IPS DF 4.7 (cell line): Measurements from ENCODE around the gene CMTM4.
"Not testable (repeated sequence)": the region's sequence is repeated elsewhere in the genome, so short reads cannot be mapped to it uniquely, and the experiment has no call there.

Experiments
- DNase-seq: peaks from one replicate; pipeline ENCODE4 v3.0.0-alpha.2; 2013; ENCODE audit warnings: low spot score; ENCODE audit errors: extremely low read depth

The CMTM4 gene

DNA sequence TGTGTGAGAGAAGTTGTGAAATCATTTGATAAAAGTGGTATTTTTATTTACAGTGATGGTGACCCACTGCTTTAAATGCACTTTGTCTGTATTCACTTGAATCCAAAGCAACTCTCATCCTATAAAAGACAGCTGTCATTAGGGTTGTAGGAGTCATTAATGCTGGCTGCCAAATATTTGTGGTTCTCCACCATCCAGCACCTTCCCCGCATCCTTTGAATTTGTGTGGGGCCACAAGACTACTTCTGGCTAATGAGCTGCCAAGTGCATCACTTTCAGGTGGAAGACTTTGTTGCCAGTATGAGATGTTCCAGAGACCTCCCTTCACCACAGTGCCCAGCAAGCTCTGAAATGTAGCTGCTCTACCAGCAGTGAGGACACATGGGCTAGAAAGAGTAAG is 48.7 kb downstream of the CMTM4 start:
- no peak for DNase-seq

- no peak for DNase-seq
These were observed 55.2 kb downstream of the CMTM4 start for GRCh38 chr16:66641387-66641786.

GRCh38 chr16:66640724-66641314 is 55.7 kb downstream of the CMTM4 start:
- no peak for DNase-seq

DNA sequence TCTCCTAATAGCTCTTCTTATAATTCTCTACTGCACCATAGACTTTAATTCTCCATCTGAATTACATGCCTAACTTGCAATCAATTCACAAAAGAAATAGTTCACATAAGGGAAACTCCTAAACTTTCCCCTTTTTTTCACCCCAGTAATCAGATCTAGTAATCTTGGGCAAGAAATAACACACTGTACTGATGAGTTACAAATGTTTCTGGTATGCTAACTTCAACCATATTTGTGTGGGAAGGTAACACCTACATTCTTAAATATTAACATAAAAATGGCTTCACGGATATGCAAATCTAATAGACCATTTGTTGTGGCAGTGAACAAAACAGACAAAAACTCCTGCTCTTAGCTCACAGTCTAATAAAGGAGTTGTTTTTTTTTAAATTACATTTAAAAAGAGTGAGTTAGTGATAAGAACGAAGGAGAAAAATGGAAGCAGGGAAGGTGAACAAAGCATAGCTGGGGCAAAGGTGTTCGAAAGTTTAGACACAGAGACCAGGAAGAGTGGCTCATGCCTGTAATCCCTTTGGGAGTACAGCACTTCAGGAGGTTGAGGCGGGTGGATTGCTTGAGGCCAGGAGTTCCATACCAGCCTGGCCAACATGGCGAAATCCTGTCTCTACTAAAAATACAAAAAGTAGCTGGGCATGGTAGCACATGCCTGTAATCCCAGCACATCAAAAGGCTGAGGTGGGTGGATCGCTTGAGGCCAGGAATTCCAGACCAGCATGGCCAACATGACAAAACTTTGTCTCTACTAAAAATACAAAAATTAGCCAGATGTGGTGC is 57.3 kb downstream of the CMTM4 start:
- no peak for DNase-seq

- DNase-seq, result no peak
These were observed 58.7 kb downstream of the CMTM4 start for GRCh38 chr16:66637806-66638205.

DNA sequence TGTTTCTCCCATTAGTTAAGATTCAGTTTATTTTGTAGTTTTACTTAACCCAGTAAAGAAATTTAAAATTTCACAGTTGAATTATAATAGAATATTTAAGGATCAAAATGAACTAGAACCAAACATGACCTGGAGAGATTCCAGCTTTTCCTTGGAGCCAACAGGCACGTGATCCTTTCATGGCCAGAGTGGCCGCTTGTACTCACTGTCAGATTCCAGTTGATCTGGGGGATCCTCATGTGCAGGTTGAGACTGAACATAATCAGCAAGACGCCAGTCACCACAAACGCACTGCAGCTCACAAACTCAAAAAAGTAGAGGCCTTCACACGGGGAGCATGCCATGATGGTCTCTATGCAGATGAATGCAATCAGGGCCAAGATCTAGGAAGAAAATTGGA is 60.3 kb downstream of the CMTM4 start:
- no peak for DNase-seq

GRCh38 chr16:66635406-66635805 is 61.1 kb downstream of the CMTM4 start:
- no peak for DNase-seq

DNA sequence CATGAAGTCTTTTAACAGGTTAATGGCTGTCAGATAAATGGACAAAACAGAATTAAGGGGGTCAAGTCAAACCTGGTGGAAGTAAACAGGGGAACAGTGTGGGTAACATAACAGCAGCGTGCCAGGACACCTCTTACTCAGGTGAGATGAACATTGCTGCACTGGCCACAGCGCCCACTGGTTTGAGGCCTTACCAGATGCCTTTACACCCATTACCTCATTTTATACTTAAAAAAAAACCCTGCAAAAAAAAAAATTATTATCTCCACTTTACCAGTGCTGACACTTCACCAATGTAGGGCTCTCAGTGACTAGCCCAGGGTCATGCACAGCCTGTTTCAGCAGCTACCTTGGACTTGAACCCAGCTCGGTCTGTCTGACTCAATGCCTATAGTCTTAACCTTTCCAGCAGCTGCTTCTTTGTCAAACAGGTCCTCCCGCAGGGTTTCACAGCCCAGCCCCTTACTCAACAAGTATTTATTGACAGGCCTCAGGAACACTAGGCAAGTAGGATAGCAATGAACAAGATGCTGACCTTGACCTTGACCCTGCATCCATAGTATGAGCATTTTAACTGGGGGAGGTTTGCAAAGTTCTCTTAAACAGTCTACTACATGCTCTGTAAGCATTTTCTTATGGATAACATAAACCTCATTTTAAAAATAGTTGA is 61.9 kb downstream of the CMTM4 start:
- DNase-seq, result no peak

GRCh38 chr16:66631558-66631957 is 65.0 kb downstream of the CMTM4 start:
- DNase-seq, result not testable (repeated sequence)

- not testable (repeated sequence) for DNase-seq
These were observed 65.8 kb downstream of the CMTM4 start for GRCh38 chr16:66630561-66631260.

DNA sequence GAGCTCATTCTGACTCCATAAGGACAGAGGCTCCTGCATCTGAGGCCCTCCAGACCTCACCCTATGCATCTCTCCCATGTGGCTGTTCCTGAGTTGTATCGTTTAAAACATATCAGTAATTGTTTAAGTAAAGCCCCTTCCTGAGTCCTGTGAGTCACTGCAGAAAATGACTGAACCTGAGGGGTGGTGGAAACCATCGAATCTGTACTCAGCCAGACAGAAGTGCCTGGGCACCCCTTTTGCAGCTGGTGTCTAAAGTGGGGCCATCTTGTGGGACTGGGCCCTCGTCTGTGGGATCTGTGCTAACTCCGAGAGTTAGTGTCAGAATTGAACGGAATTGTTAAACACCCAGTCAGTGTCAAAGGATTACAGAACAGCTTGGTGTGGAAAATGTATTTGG is 66.7 kb downstream of the CMTM4 start:
- no peak for DNase-seq

DNA sequence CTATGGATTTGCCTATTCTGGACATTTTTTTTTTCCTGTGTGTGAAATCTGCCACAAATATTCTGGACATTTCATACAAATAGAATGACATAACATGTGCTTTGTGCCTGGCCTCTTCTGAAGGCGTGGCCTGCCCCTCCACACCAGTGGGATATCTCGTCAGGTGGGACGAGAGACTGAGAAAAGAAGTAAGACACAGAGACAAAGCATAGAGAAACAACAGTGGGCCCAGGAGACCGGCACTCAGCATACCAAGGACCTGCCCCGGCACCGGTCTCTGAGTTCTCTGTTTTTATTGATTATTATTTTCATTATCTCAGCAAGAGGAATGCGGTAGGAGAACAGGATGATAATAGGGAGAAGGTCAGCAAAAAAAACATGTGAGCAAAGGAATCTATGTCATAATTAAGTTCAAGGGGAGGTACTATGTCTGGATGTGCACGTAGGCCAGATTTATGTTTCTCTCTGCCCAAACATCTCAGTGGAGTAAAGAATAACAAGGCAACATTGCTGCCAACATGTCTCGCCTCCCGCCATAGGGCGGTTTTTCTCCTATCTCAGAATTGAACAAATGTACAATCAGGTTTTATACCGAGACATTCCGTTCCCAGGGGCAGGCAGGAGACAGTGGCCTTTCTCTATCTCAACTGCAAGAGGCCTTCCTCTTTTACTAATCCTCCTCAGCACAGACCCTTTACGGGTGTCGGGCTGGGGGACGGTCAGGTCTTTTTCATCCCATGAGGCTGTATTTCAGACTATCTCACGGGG is 68.7 kb downstream of the CMTM4 start:
- not testable (repeated sequence) for DNase-seq

- no peak for DNase-seq
These were observed 72.8 kb downstream of the CMTM4 start for GRCh38 chr16:66623755-66624154.

- DNase-seq, result no peak
These were observed 73.7 kb downstream of the CMTM4 start for GRCh38 chr16:66622863-66623262.

- DNase-seq, result no peak
These were observed 74.6 kb downstream of the CMTM4 start for GRCh38 chr16:66621973-66622372.

- no peak for DNase-seq
These were observed 76.1 kb downstream of the CMTM4 start for GRCh38 chr16:66620429-66620795.

DNA sequence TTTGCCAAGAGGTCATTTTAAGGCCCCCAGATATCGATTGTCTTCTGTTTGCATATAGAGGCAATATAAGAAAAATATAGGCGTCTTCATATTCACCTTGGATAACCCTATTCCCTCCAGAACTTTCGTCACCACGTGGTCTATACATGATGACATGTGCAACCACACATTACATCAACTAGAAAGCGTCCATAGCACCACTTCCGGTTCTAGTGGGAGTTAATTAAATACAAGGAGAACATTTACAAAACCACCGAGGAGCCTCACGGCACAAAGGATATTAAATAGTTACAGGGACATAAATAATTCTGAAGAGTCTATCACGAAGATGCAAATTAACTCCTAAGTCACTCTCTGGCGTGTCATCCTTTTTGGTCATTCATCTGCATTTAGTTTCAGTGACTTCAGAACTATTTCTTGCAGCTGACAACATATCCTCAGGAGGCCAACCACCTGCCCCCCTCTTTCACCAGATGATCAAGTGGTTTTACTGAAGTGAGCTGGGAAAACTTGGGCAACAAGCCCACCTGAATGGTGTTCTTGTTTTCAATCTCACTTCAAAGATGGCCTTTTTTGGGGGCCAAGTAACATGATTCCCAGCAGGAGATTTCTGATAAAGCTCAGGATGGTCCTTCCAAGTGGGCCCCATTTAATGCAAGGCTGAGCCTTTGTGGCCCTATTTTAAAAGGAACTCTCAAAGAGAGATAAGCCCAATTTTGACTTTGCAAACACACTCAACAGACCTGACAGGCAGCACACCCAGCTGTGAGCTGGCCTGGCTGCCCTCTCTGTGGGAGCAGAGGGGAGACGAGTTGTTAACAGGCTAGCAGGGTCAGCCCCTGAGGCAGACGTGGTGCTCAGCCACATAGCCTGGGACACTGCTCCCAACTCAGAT is 76.8 kb downstream of the CMTM4 start:
- DNase-seq, result no peak

DNA sequence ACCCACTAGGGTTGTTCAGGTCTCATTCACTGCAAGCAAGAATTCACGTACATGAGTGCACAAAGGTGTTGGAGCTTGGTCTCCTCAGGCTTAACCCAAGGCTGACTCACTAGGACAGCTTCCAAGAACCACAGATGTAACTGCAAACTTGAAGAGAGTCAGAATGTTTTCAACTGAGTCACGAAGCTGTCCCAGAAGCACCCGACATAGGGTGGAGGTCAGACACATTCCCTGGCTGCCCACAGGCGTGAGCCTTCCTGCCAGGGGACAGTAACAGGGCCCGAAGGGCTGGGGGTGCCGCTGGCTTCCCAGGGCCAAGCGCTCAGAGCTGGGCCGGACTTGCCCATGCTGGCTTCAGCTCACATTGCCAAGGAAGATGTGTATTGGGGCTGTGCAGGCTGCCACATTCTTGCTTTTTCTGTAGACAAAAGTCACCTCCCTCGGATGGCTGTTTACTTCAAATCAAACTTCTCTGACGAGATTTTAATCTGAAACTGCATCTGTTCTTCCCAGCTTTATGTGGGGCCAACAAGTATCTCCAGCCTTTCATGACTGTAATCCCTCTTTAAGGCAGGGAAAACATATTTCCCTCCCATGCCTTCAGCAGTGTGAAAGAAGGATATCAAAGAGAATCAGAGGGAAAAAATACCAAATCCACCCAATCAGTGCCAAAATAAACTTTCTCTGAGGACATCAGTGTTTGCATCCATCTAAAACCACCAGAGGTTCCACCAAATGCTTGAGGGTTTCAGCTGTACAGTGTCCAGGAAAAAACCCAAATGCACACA is 77.8 kb downstream of the CMTM4 start:
- no peak for DNase-seq

GRCh38 chr16:66617728-66618127 is 78.8 kb downstream of the CMTM4 start:
- DNase-seq, result no peak
